CD4-positive, CD25-positive, alpha-beta regulatory T cell (primary cell): ENCODE results near the gene TECTA. TPM values are rescaled to one million over a fixed set of nuclear protein-coding genes. Genes with fewer than 3 reads are reported as not detected.

Experiments
- ATAC-seq, 2 donors: fragments of 150-1000 bp; cut with Tn5 transposase; one replicate each; pipeline ENCODE4 v1.10.0; 2021; ENCODE audit warnings: low read depth in 2 of 2, moderate number of reproducible peaks in 2 of 2, moderate library complexity in 1 of 2
- DNase-seq, 3 donors: peaks; one replicate each; pipeline versions ENCODE4 v3.0.0 to v3.0.0-alpha.2; 2012 to 2022; ENCODE audit warnings: mixed read lengths in 1 of 3
- H3K27ac ChIP-seq: one replicate; pipeline ENCODE4 v1.7.0; 2013; ENCODE audit warnings: mild to moderate bottlenecking, low read length; ENCODE audit not compliant: insufficient read depth, poor library complexity, severe bottlenecking
- H3K27me3 ChIP-seq: one replicate; pipeline ENCODE4 v1.7.0; 2013; ENCODE audit warnings: low read length; ENCODE audit not compliant: control insufficient read depth, insufficient read depth
- H3K36me3 ChIP-seq: one replicate; pipeline ENCODE4 v1.7.0; 2013; ENCODE audit warnings: mild to moderate bottlenecking, low read length, moderate library complexity; ENCODE audit not compliant: control insufficient read depth, insufficient read depth
- H3K4me1 ChIP-seq: 2 replicates; pipeline ENCODE4 v1.7.0; 2013; ENCODE audit warnings: mild to moderate bottlenecking, low read length; ENCODE audit not compliant: insufficient read depth, control insufficient read depth, poor library complexity, severe bottlenecking
- H3K4me3 ChIP-seq: one replicate; pipeline ENCODE4 v1.7.0; 2013; ENCODE audit warnings: low read depth, mild to moderate bottlenecking, low read length, moderate library complexity
- H3K9me3 ChIP-seq, 2 experiments: 1 replicate in 1 of 2; 2 replicates in 1 of 2; pipeline ENCODE4 v1.7.0; 2013; ENCODE audit warnings: low read length in 2 of 2, mild to moderate bottlenecking in 1 of 2, moderate library complexity in 1 of 2; ENCODE audit not compliant: control insufficient read depth in 2 of 2
- H3K27ac Mint-ChIP-seq, 3 donors: one replicate each; pipeline ENCODE4 v1.8.0; 2020 to 2022; ENCODE audit warnings: mild to moderate bottlenecking in 3 of 3, mixed read lengths in 3 of 3, moderate library complexity in 2 of 3
- H3K27me3 Mint-ChIP-seq: one replicate; pipeline ENCODE4 v1.8.0; 2022; ENCODE audit warnings: mild to moderate bottlenecking, mixed read lengths
- H3K36me3 Mint-ChIP-seq: one replicate; pipeline ENCODE4 v1.8.0; 2020; ENCODE audit warnings: mixed read lengths
- H3K4me1 Mint-ChIP-seq, 4 donors: one replicate each; pipeline ENCODE4 v1.8.0; 2020 to 2022; ENCODE audit warnings: mixed read lengths in 4 of 4, mild to moderate bottlenecking in 1 of 4
- H3K4me3 Mint-ChIP-seq, 4 donors: one replicate each; pipeline ENCODE4 v1.8.0; 2020 to 2022; ENCODE audit warnings: mild to moderate bottlenecking in 4 of 4, mixed read lengths in 4 of 4, moderate library complexity in 3 of 4
- H3K9me3 Mint-ChIP-seq, 7 donors: one replicate each; pipeline ENCODE4 v1.8.0; 2020 to 2022; ENCODE audit warnings: mixed read lengths in 7 of 7, mild to moderate bottlenecking in 3 of 7, moderate library complexity in 2 of 7
- polyA plus RNA-seq, 4 donors: library from polyadenylated mRNA; unstranded; fragments of 300-500 nt; fragmentation: Illumina TruSeq; gene quantifications; one replicate each; pipeline ENCODE4 v1.2.3, GENCODE V29; 2021
- total RNA-seq: library from RNA; stranded (reverse); gene quantifications from one replicate; pipeline ENCODE4 v1.2.3, GENCODE V29; 2022

TECTA gene
- total RNA-seq: 0.30 TPM
- under 1 TPM in 1 of 4 donors, not detected in 3; 0.78 TPM for polyA plus RNA-seq

- Mint-ChIP-seq H3K4me3 (no peak within 1 kb of the TSS), H3K27me3 (peaks cover 6% of the 10 kb centered on the region), H3K36me3 (peaks cover 4% of the 10 kb centered on the region), H3K4me1 (no peaks in the 10 kb centered on the region), H3K27ac (no peak within 1 kb of the TSS), H3K9me3 (peaks cover 0 to 2% (median 0%) of the 10 kb centered on the region in 7 donors)
- ATAC-seq (no peak), DNase-seq (no peak)
- H3K27me3 ChIP-seq: no peaks in the 10 kb centered on the region
- H3K36me3 ChIP-seq: no peaks in the 10 kb centered on the region
- no peak within 1 kb of the TSS for H3K27ac ChIP-seq
- H3K4me1 ChIP-seq: no peaks in the 10 kb centered on the region
- H3K9me3 ChIP-seq: no peaks in the 10 kb centered on the region
- H3K4me3 ChIP-seq: no peak within 1 kb of the TSS
Measured at GRCh38 chr11:121100943-121101342, at the start of gene TECTA. TSS of gene TECTA (plus strand) at chr11:121101243. CDS start at chr11:121102666, 1,423 bp downstream.

GRCh38 chr11:121053244-121053643 is 47.8 kb upstream of the TECTA start:
- H3K27me3 Mint-ChIP-seq: no peaks in the 10 kb centered on the region
- H3K27me3 ChIP-seq: no peaks in the 10 kb centered on the region
- DNase-seq (no peak), ATAC-seq (no peak)
- no peak overlapping the region for H3K4me3 ChIP-seq
- H3K36me3 ChIP-seq: peaks cover 43% of the 10 kb centered on the region
- no peak overlapping the region for H3K4me3 Mint-ChIP-seq
- no peaks in the 10 kb centered on the region for H3K9me3 ChIP-seq
- peak overlapping the region in 1 of 3 donors; percentile 31 for H3K27ac Mint-ChIP-seq
- peaks cover 56% of the 10 kb centered on the region for H3K36me3 Mint-ChIP-seq
- H3K4me1 Mint-ChIP-seq: peaks cover 0 to 5% (median 1%) of the 10 kb centered on the region in 4 donors
- H3K9me3 Mint-ChIP-seq: no peaks in the 10 kb centered on the region
- H3K27ac ChIP-seq: no peak overlapping the region
- no peaks in the 10 kb centered on the region for H3K4me1 ChIP-seq

GRCh38 chr11:121054266-121054665 is 46.8 kb upstream of the TECTA start:
- H3K4me3 Mint-ChIP-seq: no peak overlapping the region
- H3K4me1 Mint-ChIP-seq: peaks cover 0 to 5% (median 1%) of the 10 kb centered on the region in 4 donors
- Histone ChIP-seq H3K4me3 (no peak overlapping the region), H3K4me1 (no peaks in the 10 kb centered on the region), H3K27ac (no peak overlapping the region), H3K36me3 (peaks cover 34% of the 10 kb centered on the region), H3K9me3 (no peaks in the 10 kb centered on the region), H3K27me3 (no peaks in the 10 kb centered on the region)
- DNase-seq: no peak
- no peaks in the 10 kb centered on the region for H3K9me3 Mint-ChIP-seq
- ATAC-seq: no peak
- peaks cover 55% of the 10 kb centered on the region for H3K36me3 Mint-ChIP-seq
- no peaks in the 10 kb centered on the region for H3K27me3 Mint-ChIP-seq
- no peak overlapping the region for H3K27ac Mint-ChIP-seq

- no peak overlapping the region for H3K4me3 Mint-ChIP-seq
- no peak overlapping the region for H3K27ac Mint-ChIP-seq
- Histone ChIP-seq H3K27ac (no peak overlapping the region), H3K27me3 (no peaks in the 10 kb centered on the region), H3K4me1 (no peaks in the 10 kb centered on the region), H3K9me3 (no peaks in the 10 kb centered on the region), H3K4me3 (no peak overlapping the region), H3K36me3 (peaks cover 34% of the 10 kb centered on the region)
- ATAC-seq: no peak
- no peaks in the 10 kb centered on the region for H3K27me3 Mint-ChIP-seq
- H3K9me3 Mint-ChIP-seq: no peaks in the 10 kb centered on the region
- H3K36me3 Mint-ChIP-seq: peaks cover 49% of the 10 kb centered on the region
- no peak for DNase-seq
- H3K4me1 Mint-ChIP-seq: peaks cover 0 to 5% (median 1%) of the 10 kb centered on the region in 4 donors
Measured at GRCh38 chr11:121055076-121055475, 46.0 kb upstream of the TECTA start.

- peaks cover 0 to 3% (median 0%) of the 10 kb centered on the region in 7 donors for H3K9me3 Mint-ChIP-seq
- Histone ChIP-seq H3K27ac (no peak overlapping the region), H3K36me3 (peaks cover 34% of the 10 kb centered on the region)
Measured at GRCh38 chr11:121057922-121058321, 43.1 kb upstream of the TECTA start.

GRCh38 chr11:121058941-121059340 is 42.1 kb upstream of the TECTA start:
- Mint-ChIP-seq H3K27ac (no peak overlapping the region), H3K9me3 (peaks cover 0 to 3% (median 0%) of the 10 kb centered on the region in 7 donors), H3K4me1 (peaks cover 0 to 13% (median 1%) of the 10 kb centered on the region in 4 donors), H3K27me3 (no peaks in the 10 kb centered on the region), H3K4me3 (no peak overlapping the region), H3K36me3 (peaks cover 46% of the 10 kb centered on the region)
- Histone ChIP-seq H3K9me3 (no peaks in the 10 kb centered on the region), H3K4me3 (no peak overlapping the region), H3K27ac (no peak overlapping the region), H3K36me3 (peaks cover 26% of the 10 kb centered on the region), H3K4me1 (no peaks in the 10 kb centered on the region), H3K27me3 (no peaks in the 10 kb centered on the region)
- ATAC-seq (no peak), DNase-seq (no peak)

More at GRCh38 chr11:121057922-121058321, 43.1 kb upstream of the TECTA start:
- Histone ChIP-seq H3K4me1 (no peaks in the 10 kb centered on the region), H3K4me3 (no peak overlapping the region), H3K27me3 (no peaks in the 10 kb centered on the region), H3K9me3 (no peaks in the 10 kb centered on the region)
- Mint-ChIP-seq H3K27me3 (no peaks in the 10 kb centered on the region), H3K4me1 (peaks cover 0 to 5% (median 1%) of the 10 kb centered on the region in 4 donors), H3K36me3 (peaks cover 47% of the 10 kb centered on the region), H3K4me3 (no peak overlapping the region), H3K27ac (no peak overlapping the region)
- DNase-seq (no peak), ATAC-seq (no peak)

GRCh38 chr11:121059605-121060004 is 41.4 kb upstream of the TECTA start:
- Histone ChIP-seq H3K4me3 (peak overlapping the region; percentile 2), H3K9me3 (no peaks in the 10 kb centered on the region), H3K36me3 (peaks cover 24% of the 10 kb centered on the region), H3K27me3 (no peaks in the 10 kb centered on the region), H3K4me1 (no peaks in the 10 kb centered on the region), H3K27ac (no peak overlapping the region)
- DNase-seq: peak in 1 of 3 donors; percentile 72
- peaks cover 41% of the 10 kb centered on the region for H3K36me3 Mint-ChIP-seq
- H3K4me1 Mint-ChIP-seq: peaks cover 0 to 13% (median 1%) of the 10 kb centered on the region in 4 donors
- no peaks in the 10 kb centered on the region for H3K27me3 Mint-ChIP-seq
- ATAC-seq: no peak
- H3K27ac Mint-ChIP-seq: no peak overlapping the region
- no peak overlapping the region for H3K4me3 Mint-ChIP-seq
- H3K9me3 Mint-ChIP-seq: peaks cover 0 to 3% (median 0%) of the 10 kb centered on the region in 7 donors

GRCh38 chr11:121063728-121064127 is 37.3 kb upstream of the TECTA start:
- peaks cover 7% of the 10 kb centered on the region for H3K36me3 ChIP-seq
- ATAC-seq (no peak), DNase-seq (peak in 1 of 3 donors; percentile 20)
- Mint-ChIP-seq H3K27me3 (no peaks in the 10 kb centered on the region), H3K36me3 (peaks cover 44% of the 10 kb centered on the region), H3K9me3 (peaks cover 0 to 3% (median 0%) of the 10 kb centered on the region in 7 donors), H3K27ac (peak overlapping the region in 1 of 3 donors; percentile 5), H3K4me1 (peaks cover 0 to 13% (median 0%) of the 10 kb centered on the region in 4 donors), H3K4me3 (no peak overlapping the region)
- H3K27me3 ChIP-seq: no peaks in the 10 kb centered on the region
- no peaks in the 10 kb centered on the region for H3K4me1 ChIP-seq
- no peak overlapping the region for H3K27ac ChIP-seq
- H3K4me3 ChIP-seq: no peak overlapping the region
- no peaks in the 10 kb centered on the region for H3K9me3 ChIP-seq
